Type B pancreatic cell (in vitro differentiated cells): ENCODE results near the gene BDH1. TPM values are rescaled to one million over a fixed set of nuclear protein-coding genes. Genes with fewer than 3 reads are reported as not detected.
"Not testable (repeated sequence)": the region's sequence is repeated elsewhere in the genome, so short reads cannot be mapped to it uniquely, and the experiment has no call there.

Experiments used
- DNase-seq: peaks from one replicate; pipeline ENCODE4 v3.0.0; 2021; ENCODE audit warnings: mixed read lengths; ENCODE audit not compliant: unreplicated experiment; ENCODE audit errors: extremely low spot score
- H3K27ac Mint-ChIP-seq: 2 replicates; pipeline ENCODE4 v1.8.0; 2021; ENCODE audit warnings: mild to moderate bottlenecking, mixed read lengths
- H3K27me3 Mint-ChIP-seq: 2 replicates; pipeline ENCODE4 v1.8.0; 2021; ENCODE audit warnings: mixed read lengths
- H3K36me3 Mint-ChIP-seq: 2 replicates; pipeline ENCODE4 v1.8.0; 2021; ENCODE audit warnings: mixed read lengths
- H3K4me1 Mint-ChIP-seq: one replicate; pipeline ENCODE4 v1.8.0; 2021; ENCODE audit warnings: mixed read lengths; ENCODE audit not compliant: unreplicated experiment
- H3K4me3 Mint-ChIP-seq: 2 replicates; pipeline ENCODE4 v1.8.0; 2021; ENCODE audit warnings: mild to moderate bottlenecking, mixed read lengths
- H3K9me3 Mint-ChIP-seq: 2 replicates; pipeline ENCODE4 v1.8.0; 2021; ENCODE audit warnings: mixed read lengths
- total RNA-seq: library from RNA; stranded (reverse); gene quantifications from 2 replicates; pipeline ENCODE4 v1.2.1, GENCODE V29; 2021; ENCODE audit warnings: low replicate concordance
- TF ChIP-seq, protein P1 (sequence below): fragments of 200-600 bp; sonication (generic); conservative IDR thresholded peaks from 2 replicates; pipeline ENCODE4 v1.5.0; 2021; ENCODE audit warnings: antibody characterized with exemption, mild to moderate bottlenecking

BDH1 gene
- total RNA-seq, 1 donor from 2014 or later: 32.0 TPM

DNA sequence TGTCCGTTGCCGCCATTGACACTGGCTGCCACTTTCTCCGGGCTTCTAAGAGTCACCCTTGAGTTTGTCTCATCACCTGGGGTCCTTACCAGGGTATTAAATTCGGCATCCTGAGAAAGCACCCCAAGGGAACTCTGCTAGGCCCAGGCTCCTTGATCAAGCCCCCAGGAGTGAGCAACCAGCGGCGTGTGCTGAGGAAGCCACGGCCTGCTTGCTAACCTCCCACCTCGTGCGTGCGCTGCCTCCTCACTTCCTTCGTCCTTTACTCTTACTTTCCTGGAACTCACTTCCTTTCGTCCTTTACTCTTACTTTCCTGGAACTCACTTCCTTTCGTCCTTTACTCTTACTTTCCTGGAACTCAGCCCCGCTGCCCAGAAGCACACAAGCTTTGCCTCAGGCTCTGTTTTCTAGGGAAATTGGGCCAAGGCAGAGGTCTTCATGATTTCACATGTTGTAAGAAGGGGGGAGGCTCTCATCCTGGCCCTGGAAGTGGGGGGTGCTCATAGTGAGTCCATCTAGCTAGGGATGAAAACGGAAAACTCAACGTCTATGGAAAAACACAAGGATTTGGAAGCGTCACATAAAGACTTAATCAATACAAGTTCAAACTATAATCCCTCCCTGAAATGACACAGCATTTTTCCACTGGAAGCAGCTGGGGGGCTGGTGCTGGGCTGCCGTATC is 36.7 kb upstream of the BDH1 start:
- no peaks in the 10 kb centered on the region for H3K9me3 Mint-ChIP-seq
- TF ChIP-seq, protein P1, sequence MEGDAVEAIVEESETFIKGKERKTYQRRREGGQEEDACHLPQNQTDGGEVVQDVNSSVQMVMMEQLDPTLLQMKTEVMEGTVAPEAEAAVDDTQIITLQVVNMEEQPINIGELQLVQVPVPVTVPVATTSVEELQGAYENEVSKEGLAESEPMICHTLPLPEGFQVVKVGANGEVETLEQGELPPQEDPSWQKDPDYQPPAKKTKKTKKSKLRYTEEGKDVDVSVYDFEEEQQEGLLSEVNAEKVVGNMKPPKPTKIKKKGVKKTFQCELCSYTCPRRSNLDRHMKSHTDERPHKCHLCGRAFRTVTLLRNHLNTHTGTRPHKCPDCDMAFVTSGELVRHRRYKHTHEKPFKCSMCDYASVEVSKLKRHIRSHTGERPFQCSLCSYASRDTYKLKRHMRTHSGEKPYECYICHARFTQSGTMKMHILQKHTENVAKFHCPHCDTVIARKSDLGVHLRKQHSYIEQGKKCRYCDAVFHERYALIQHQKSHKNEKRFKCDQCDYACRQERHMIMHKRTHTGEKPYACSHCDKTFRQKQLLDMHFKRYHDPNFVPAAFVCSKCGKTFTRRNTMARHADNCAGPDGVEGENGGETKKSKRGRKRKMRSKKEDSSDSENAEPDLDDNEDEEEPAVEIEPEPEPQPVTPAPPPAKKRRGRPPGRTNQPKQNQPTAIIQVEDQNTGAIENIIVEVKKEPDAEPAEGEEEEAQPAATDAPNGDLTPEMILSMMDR: no peak
- H3K4me3 Mint-ChIP-seq: no peak overlapping the region
- H3K36me3 Mint-ChIP-seq: no peaks in the 10 kb centered on the region
- DNase-seq: no peak
- no peaks in the 10 kb centered on the region for H3K4me1 Mint-ChIP-seq
- no peaks in the 10 kb centered on the region for H3K27me3 Mint-ChIP-seq
- H3K27ac Mint-ChIP-seq: peak overlapping the region; percentile 1

DNA sequence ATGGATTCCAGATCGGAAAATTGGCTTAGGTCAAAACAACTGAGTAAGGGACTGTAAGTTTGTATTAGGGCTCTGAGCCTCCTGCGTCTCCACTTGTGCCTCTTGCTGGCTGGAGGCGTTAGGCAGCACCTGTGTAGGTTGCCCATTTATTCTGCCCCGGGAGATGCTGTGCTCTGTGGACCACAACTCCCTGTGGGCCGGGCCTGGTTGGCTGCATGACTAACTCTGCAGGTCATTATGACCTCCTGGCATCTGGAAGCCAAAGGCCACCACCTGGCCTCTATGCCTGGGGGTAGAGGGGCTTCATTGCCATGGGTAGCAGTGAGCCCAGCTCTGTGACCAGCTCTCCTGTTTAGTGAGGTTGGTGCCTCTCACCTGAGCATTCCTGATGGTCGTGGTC is 36.0 kb upstream of the BDH1 start:
- H3K27ac Mint-ChIP-seq: peak overlapping the region; percentile 26
- TF ChIP-seq, protein P1: no peak
- no peaks in the 10 kb centered on the region for H3K27me3 Mint-ChIP-seq
- H3K4me3 Mint-ChIP-seq: no peak overlapping the region
- H3K9me3 Mint-ChIP-seq: no peaks in the 10 kb centered on the region
- H3K36me3 Mint-ChIP-seq: no peaks in the 10 kb centered on the region
- no peak for DNase-seq
- no peaks in the 10 kb centered on the region for H3K4me1 Mint-ChIP-seq

DNA sequence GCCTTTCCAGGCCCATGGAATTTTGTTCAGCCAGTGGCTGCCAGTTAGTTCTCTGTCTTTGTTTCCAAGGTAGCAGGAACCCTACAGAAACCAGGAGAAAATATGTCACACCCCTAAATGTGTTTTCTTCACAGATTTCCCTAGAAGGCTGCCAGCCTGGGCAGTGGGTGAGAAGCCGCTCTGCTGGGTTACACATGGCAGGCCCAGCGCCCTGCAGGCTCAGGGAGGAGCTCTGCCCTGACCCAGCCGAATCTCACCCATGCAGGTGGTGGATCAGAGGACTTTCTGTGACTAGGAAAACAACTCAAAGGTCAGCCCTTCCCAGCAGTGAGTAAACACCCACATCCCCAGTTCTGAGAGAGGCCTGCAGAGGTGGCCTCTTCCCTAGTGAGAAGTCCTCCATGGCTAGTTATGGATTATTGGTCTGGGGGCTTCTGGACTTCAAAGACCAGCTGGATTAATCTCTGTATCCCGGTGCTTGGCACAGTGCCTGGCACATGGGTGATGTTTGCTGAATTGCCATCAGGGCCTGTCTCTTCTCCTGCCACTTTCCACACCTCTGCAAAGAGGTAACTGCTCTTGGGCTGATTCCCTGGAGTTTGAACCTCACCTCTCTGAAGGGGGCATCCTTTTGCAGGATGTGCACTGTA is 34.7 kb upstream of the BDH1 start:
- TF ChIP-seq, protein P1: no peak
- H3K4me3 Mint-ChIP-seq: no peak overlapping the region
- H3K4me1 Mint-ChIP-seq: no peaks in the 10 kb centered on the region
- H3K27ac Mint-ChIP-seq: peak overlapping the region; percentile 68
- H3K36me3 Mint-ChIP-seq: no peaks in the 10 kb centered on the region
- no peak for DNase-seq
- H3K9me3 Mint-ChIP-seq: no peaks in the 10 kb centered on the region
- no peaks in the 10 kb centered on the region for H3K27me3 Mint-ChIP-seq

DNA sequence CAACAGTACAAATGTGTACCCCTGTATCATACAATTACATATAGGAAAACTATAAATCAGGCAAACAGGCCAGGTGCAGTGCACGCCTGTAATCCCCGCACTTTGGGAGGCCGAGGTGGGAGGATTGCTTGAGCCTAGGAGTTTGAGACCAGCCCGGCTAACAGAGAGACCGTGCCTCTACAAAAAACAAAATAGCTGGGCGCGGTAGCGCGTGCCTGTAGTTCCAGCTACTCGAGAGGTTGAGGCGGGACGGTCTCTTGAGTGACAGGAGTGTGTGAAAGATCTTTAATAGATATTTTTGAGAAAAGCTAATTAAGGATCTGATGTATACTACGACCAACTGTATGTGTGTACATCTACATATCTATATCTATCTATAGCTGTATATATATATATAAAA is 33.8 kb upstream of the BDH1 start:
- no peak for DNase-seq
- H3K4me3 Mint-ChIP-seq: no peak overlapping the region
- no peaks in the 10 kb centered on the region for H3K9me3 Mint-ChIP-seq
- TF ChIP-seq, protein P1: no peak
- no peaks in the 10 kb centered on the region for H3K27me3 Mint-ChIP-seq
- H3K36me3 Mint-ChIP-seq: no peaks in the 10 kb centered on the region
- no peaks in the 10 kb centered on the region for H3K4me1 Mint-ChIP-seq
- no peak overlapping the region for H3K27ac Mint-ChIP-seq

DNA sequence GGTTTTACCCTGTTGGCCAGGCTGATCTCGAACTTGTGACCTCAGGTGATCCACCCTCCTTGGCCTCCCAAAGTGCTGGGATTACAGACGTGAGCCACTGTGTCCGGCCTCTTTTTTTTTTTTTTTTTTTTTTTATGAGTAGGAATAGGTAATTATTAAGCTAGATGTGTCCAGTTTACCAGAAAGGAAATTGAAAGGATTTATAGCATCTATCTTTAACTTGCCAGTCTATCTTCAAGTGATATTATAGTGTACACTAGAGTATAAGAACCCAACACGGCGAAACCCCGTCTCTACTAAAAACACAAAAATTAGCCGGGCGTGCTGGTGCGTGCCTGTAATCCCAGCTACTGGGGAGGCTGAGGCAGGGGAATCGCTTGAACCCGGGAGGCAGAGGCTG is 31.0 kb upstream of the BDH1 start:
- not testable (repeated sequence) for H3K4me3 Mint-ChIP-seq, DNase-seq, H3K27me3 Mint-ChIP-seq, H3K27ac Mint-ChIP-seq, H3K4me1 Mint-ChIP-seq, H3K9me3 Mint-ChIP-seq, H3K36me3 Mint-ChIP-seq

DNA sequence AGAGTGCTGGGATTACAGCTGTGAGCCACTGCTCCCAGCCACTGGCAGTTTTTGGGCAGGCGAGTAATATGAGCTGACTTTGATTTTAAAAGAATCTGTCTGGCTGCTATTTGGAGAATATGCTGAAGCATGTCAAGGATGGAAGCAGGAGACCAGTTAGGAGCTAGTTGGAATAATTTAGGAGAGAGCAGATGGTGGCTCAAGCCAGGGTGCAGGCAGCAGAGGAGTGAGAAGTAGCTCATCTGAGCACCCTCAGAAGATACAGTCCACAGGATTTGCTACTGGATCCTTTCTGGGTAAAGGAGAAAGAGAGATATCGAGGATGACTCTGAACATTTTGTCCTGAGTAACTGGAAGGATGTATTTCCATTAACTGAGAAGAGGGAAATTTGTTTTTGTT is 30.4 kb upstream of the BDH1 start:
- H3K27ac Mint-ChIP-seq: no peak overlapping the region
- no peaks in the 10 kb centered on the region for H3K27me3 Mint-ChIP-seq
- no peaks in the 10 kb centered on the region for H3K36me3 Mint-ChIP-seq
- no peaks in the 10 kb centered on the region for H3K4me1 Mint-ChIP-seq
- no peaks in the 10 kb centered on the region for H3K9me3 Mint-ChIP-seq
- DNase-seq: no peak
- H3K4me3 Mint-ChIP-seq: no peak overlapping the region
- TF ChIP-seq, protein P1: no peak
